ENCODE data around the gene ZNF483. TPM values are rescaled to one million over a fixed set of nuclear protein-coding genes. Genes with fewer than 3 reads are reported as not detected.
A peak's percentile ranks its signal among the peaks of the same experiment; 100 is the strongest.
"Not testable (repeated sequence)": the region's sequence is repeated elsewhere in the genome, so short reads cannot be mapped to it uniquely, and the experiment has no call there.

Gene ZNF483
- total and polyA plus RNA-seq, 9 donors, result 3.2 to 55.5 (median 32.0) TPM

GRCh38 chr9:111559000-111559610 lies 34.1 kb downstream of the ZNF483 start:
- Histone ChIP-seq H3K4me3 (no peak overlapping the region), H3K36me3 (no peaks in the 10 kb centered on the region), H3K27me3 (no peaks in the 10 kb centered on the region), H3K9me3 (peaks cover 0 to 4% of the 10 kb centered on the region in 2 donors), H3K27ac (no peak overlapping the region), H3K4me1 (ENCODE audit: insufficient read depth) (no peaks in the 10 kb centered on the region)
- WGBS, 3 donors, result 86 to 95% (median 91%) methylated on average over 7 of the region's 7 CpGs
- intact Hi-C loops (cut with DNase I), result no loop called here
- no peak for DNase-seq
- TF ChIP-seq CTCF (IDR thresholded peaks at IDR 0.05), result no peak
- no peak for TF ChIP-seq EP300 (IDR thresholded peaks at IDR 0.05)
- TF ChIP-seq POLR2A (IDR thresholded peaks at IDR 0.05), result no peak

DNA sequence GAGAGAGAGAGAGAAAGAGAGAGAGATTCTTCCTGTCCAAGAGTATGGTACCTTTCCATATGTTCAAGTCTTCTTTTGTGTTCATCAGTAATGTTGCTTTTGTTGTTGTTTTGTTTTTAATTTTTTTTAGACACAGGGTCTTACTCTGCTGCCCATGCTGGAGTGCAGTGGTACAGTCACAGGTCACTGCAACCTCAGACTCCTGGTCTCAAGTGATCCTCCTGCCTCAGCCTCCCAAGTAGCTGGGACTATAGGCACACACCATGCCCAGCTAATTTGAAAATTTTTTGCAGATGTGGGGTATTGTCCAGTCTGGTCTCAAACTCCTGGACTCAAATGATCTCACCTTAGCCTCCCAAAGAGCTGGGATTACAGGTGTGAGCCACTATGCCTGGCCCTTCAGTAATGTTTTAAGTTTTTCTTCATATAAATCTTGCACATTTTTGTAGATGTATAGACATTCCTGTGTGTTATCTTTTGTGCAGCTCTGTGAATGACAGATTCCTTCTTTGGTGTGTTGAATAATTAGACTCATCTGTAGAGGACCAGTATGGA lies 36.3 kb downstream of the ZNF483 start:
- H3K4me1 ChIP-seq (ENCODE audit: insufficient read depth), result no peaks in the 10 kb centered on the region
- H3K4me3 ChIP-seq, result no peak overlapping the region
- no peak overlapping the region for H3K27ac ChIP-seq
- intact Hi-C loops (cut with DNase I), result no loop called here
- no peaks in the 10 kb centered on the region for H3K36me3 ChIP-seq
- no peaks in the 10 kb centered on the region for H3K27me3 ChIP-seq
- no peaks in the 10 kb centered on the region for H3K9me3 ChIP-seq
- DNase-seq, result no peak
- no peak for TF ChIP-seq EP300 (IDR thresholded peaks at IDR 0.05)
- no peak for TF ChIP-seq POLR2A (IDR thresholded peaks at IDR 0.05)

DNA sequence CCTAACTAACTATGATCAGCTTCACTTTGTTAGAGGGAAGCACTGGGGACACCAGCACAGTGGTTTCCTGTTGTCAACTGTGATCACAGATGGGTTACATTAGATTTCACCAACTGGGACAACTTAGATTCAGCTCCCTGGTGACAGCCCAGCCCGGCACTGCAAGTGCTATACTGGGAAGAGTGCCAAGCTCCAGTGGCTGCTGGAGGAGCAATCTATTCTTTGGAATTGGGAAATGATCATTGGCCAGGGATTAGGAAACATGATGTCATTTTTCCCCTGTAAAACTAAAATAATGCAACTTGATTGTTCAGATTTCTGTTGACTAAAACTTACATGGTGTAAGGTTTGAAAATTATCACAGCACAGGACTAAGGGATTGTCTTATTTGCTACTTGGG lies 41.3 kb downstream of the ZNF483 start:
- Histone ChIP-seq H3K4me3 (no peak overlapping the region), H3K27ac (no peak overlapping the region), H3K27me3 (no peaks in the 10 kb centered on the region), H3K36me3 (no peaks in the 10 kb centered on the region), H3K9me3 (no peaks in the 10 kb centered on the region), H3K4me1 (ENCODE audit: insufficient read depth) (no peaks in the 10 kb centered on the region)
- intact Hi-C loops (cut with DNase I), result no loop called here
- DNase-seq, result no peak
- WGBS, 3 donors, result 73 to 79% (median 75%) methylated on average over 1 of the region's 1 CpG
- TF ChIP-seq POLR2A (IDR thresholded peaks at IDR 0.05), result no peak
- TF ChIP-seq EP300 (IDR thresholded peaks at IDR 0.05), result no peak
- TF ChIP-seq CTCF (IDR thresholded peaks at IDR 0.05), result no peak

DNA sequence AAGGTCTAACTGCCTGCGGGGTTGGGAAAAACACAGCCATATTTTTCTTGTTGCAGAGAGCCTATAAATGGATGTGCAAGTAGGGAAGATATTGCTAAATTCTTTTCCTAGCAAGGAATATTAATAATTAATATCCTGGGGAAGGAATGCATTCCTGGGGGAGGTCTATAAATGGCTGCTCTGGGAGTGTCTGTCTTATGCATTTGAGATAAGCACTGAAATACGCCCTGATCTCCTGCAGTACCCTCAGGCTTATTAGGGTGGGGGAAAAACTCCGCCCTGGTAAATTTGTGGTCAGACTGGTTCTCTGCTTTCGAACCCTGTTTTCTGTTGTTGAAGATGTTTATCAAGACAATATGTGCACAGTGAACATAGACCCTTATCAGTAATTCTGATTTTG lies 43.1 kb downstream of the ZNF483 start:
- DNase-seq; intact Hi-C loops (cut with DNase I); H3K4me3 ChIP-seq; H3K4me1 ChIP-seq (ENCODE audit: insufficient read depth); H3K9me3 ChIP-seq; H3K36me3 ChIP-seq; H3K27me3 ChIP-seq; H3K27ac ChIP-seq: not testable (repeated sequence)
- WGBS, 3 donors, result 97 to 98% (median 98%) methylated on average over 4 of the region's 4 CpGs

- peak in 4 of 5 donors; percentile 36 to 61 (median 48) for DNase-seq
- H3K36me3 ChIP-seq, result no peaks in the 10 kb centered on the region
- intact Hi-C loops (cut with DNase I), result no loop called here
Observed at GRCh38 chr9:111572950-111573604, 48.1 kb downstream of the ZNF483 start.

DNA sequence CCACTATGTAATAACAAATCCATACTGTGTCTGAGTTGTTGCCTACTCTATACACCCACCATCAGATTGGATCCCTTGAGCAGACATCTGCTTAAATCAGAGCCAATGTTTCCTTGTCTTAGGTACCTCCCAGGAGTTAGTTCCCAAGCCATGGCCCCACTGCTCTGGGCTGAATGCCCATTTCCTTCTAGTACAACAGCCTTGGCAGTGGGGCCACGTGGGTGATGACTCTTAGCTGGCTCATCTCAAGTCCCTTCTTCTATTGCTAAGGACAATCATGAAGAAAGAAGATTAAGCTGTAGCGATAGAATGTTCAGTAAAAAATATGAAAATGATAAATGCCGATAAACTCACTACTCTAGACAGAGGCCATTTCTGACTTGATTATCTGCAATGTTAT lies 57.9 kb downstream of the ZNF483 start:
- DNase-seq, result no peak
- Histone ChIP-seq H3K27me3 (no peaks in the 10 kb centered on the region), H3K4me3 (no peak overlapping the region), H3K9me3 (no peaks in the 10 kb centered on the region), H3K36me3 (no peaks in the 10 kb centered on the region), H3K27ac (no peak overlapping the region), H3K4me1 (ENCODE audit: insufficient read depth) (no peaks in the 10 kb centered on the region)
- no peak for TF ChIP-seq EP300 (IDR thresholded peaks at IDR 0.05)
- TF ChIP-seq POLR2A (IDR thresholded peaks at IDR 0.05), result no peak
- TF ChIP-seq CTCF (IDR thresholded peaks at IDR 0.05), result no peak
- intact Hi-C loops (cut with DNase I), result no loop called here
- 81 to 89% (median 85%) methylated on average over 3 of the region's 3 CpGs for whole genome bisulfite sequencing, 3 donors

More at GRCh38 chr9:111572950-111573604, 48.1 kb downstream of the ZNF483 start:
- no peak overlapping the region for H3K27ac ChIP-seq
- no peaks in the 10 kb centered on the region for H3K9me3 ChIP-seq
- H3K27me3 ChIP-seq, result no peaks in the 10 kb centered on the region
- H3K4me3 ChIP-seq, result no peak overlapping the region
- no peak for TF ChIP-seq POLR2A (IDR thresholded peaks at IDR 0.05)
- no peaks in the 10 kb centered on the region for H3K4me1 ChIP-seq (ENCODE audit: insufficient read depth)
- WGBS, 3 donors, result 9 to 22% (median 14%) methylated on average over 4 of the region's 4 CpGs

Data from ovary (tissue), 9 donors.